ENCODE results near the gene TCERG1.
A peak's percentile ranks its signal among the peaks of the same experiment; 100 is the strongest.

Gene TCERG1

GRCh38 chr5:146533882-146534281 lies 86.7 kb downstream of the TCERG1 start:
- no peak overlapping the region for H3K4me3 ChIP-seq (ENCODE audit: low read depth, low read length)
- TF ChIP-seq, protein P1, sequence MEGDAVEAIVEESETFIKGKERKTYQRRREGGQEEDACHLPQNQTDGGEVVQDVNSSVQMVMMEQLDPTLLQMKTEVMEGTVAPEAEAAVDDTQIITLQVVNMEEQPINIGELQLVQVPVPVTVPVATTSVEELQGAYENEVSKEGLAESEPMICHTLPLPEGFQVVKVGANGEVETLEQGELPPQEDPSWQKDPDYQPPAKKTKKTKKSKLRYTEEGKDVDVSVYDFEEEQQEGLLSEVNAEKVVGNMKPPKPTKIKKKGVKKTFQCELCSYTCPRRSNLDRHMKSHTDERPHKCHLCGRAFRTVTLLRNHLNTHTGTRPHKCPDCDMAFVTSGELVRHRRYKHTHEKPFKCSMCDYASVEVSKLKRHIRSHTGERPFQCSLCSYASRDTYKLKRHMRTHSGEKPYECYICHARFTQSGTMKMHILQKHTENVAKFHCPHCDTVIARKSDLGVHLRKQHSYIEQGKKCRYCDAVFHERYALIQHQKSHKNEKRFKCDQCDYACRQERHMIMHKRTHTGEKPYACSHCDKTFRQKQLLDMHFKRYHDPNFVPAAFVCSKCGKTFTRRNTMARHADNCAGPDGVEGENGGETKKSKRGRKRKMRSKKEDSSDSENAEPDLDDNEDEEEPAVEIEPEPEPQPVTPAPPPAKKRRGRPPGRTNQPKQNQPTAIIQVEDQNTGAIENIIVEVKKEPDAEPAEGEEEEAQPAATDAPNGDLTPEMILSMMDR (IDR thresholded peaks at IDR 0.05; ENCODE audit: low read depth, low read length) = no peak

- no peak overlapping the region for H3K4me3 ChIP-seq (ENCODE audit: low read depth, low read length)
- TF ChIP-seq, protein P1 (IDR thresholded peaks at IDR 0.05; ENCODE audit: low read depth, low read length) = no peak
Observed at GRCh38 chr5:146538432-146538831, 91.3 kb downstream of the TCERG1 start.

DNA sequence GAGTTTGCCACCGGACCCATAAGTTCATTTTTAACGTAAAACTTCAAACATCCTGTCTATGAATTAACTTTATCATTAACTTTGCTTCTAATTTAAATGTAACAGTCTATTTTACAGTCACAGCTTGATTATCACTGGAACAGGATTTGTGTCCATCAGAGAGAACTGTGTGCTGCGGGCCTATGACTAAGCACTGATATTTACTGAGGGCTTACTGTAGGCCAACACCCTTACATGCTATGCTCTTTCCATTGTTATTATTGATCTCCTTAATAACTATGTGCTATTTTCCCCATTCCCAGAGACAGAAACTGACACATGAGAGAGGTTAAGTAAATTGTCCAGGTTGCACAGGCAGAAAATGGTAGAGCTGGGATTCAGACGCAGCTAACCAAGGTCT lies 92.8 kb downstream of the TCERG1 start:
- H3K4me3 ChIP-seq (ENCODE audit: low read depth, low read length) = no peak overlapping the region
- TF ChIP-seq, protein P1 (IDR thresholded peaks at IDR 0.05; ENCODE audit: low read depth, low read length) = no peak

GRCh38 chr5:146540414-146540813 lies 93.3 kb downstream of the TCERG1 start:
- TF ChIP-seq, protein P1 (IDR thresholded peaks at IDR 0.05; ENCODE audit: low read depth, low read length) = no peak

GRCh38 chr5:146541958-146542849 lies 95.1 kb downstream of the TCERG1 start:
- H3K4me3 ChIP-seq (ENCODE audit: low read depth, low read length) = no peak overlapping the region
- TF ChIP-seq, protein P1 (IDR thresholded peaks at IDR 0.05; ENCODE audit: low read depth, low read length) = peak; percentile 68

More at GRCh38 chr5:146540414-146540813, 93.3 kb downstream of the TCERG1 start:
- H3K4me3 ChIP-seq (ENCODE audit: low read depth, low read length) = no peak overlapping the region

DNA sequence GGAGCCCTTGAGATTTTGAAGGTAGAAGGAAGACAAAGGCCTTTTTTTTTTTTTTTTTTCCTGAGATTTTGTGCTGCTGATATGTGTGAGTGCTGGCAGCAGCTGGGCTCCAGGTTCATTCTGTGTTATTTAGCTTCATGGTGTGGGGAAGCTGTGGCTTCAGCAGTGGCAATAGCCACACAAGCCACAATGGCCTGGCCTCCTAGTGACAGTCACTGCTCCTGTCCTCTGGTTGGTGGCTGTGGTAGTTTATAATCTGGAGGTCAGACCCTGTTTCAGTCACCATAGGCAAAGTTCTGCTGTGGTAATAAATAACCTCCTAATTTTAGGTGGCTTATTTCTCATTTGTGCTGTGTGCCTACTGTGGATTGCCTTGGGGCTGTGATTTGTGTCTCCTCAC lies 97.1 kb downstream of the TCERG1 start:
- no peak overlapping the region for H3K4me3 ChIP-seq (ENCODE audit: low read depth, low read length)
- TF ChIP-seq, protein P1 (IDR thresholded peaks at IDR 0.05; ENCODE audit: low read depth, low read length) = no peak

DNA sequence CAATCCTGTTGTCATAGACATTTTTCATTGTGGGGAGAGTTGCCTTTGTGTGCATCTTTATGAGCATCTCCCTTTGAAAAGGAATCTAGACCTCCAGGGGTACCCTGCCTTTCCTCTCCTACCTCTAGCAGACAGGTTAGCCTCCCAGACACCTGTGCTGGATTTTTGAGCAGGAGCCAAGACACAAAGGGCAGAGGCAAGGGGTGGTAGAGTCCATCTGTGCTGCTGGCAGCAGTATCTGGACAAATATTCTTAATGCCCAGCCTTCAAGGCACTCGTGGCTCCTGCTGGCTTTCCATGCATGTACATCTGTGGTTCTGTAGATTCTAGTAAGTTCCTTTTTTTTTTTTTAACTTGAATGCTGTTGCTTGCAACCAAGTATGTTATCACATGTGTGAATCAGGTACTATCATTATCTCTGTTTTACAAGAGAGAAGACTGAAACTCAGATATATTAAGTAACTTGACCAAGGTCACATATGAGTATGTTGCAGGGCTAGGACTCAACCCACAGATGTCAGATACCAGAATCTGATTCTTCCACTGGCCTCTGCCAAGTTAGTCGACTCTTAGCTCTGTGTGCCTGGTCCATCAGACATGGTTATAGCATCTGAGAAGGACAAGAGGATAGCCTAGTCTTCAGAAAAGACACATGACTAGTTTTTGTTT lies 101.8 kb downstream of the TCERG1 start:
- H3K4me3 ChIP-seq (ENCODE audit: low read depth, low read length) = no peak overlapping the region
- TF ChIP-seq, protein P1 (IDR thresholded peaks at IDR 0.05; ENCODE audit: low read depth, low read length) = no peak
